SK-N-SH treated with all-trans-retinoic acid at 6 μM for 48 hours (cell line): ENCODE results near the gene PIH1D1.

Experiments used
- ARNTL ChIP-seq: fragments of 450-650 bp; formaldehyde crosslinking; IDR thresholded peaks from 2 replicates; pipeline ENCODE4 v1.5.0; 2020; ENCODE audit warnings: low read depth, mild to moderate bottlenecking, moderate library complexity, borderline replicate concordance
- ISL1 ChIP-seq: fragments of 250-450 bp; sonication (Bioruptor Pico); IDR thresholded peaks from 2 replicates; pipeline ENCODE4 v2.1.2; 2022; ENCODE audit warnings: mild to moderate bottlenecking, moderate library complexity
- RARB ChIP-seq: fragments of 250-450 bp; sonication (Bioruptor Pico); IDR thresholded peaks from 2 replicates; pipeline ENCODE4 v1.8.0; 2021; ENCODE audit warnings: mild to moderate bottlenecking, moderate library complexity
- TCF4 ChIP-seq: fragments of 250-450 bp; sonication (Bioruptor Pico); IDR thresholded peaks from 2 replicates; pipeline ENCODE4 v1.8.0; 2021; ENCODE audit warnings: mild to moderate bottlenecking, moderate library complexity, borderline replicate concordance
- TOX ChIP-seq: fragments of 250-450 bp; sonication (Bioruptor Pico); IDR thresholded peaks from 2 replicates; pipeline ENCODE4 v1.8.0; 2021; ENCODE audit warnings: mild to moderate bottlenecking, moderate library complexity, borderline replicate concordance
- ZC3H10 ChIP-seq: fragments of 250-450 bp; sonication (Bioruptor Pico); IDR thresholded peaks from 2 replicates; pipeline ENCODE4 v1.5.1; 2021; ENCODE audit warnings: mild to moderate bottlenecking, moderate library complexity
- ZFP30 ChIP-seq: fragments of 450-650 bp; formaldehyde crosslinking; IDR thresholded peaks from 2 replicates; pipeline ENCODE4 v1.5.0; 2022; ENCODE audit warnings: mild to moderate bottlenecking, moderate library complexity
- ZNF70 ChIP-seq: fragments of 450-650 bp; formaldehyde crosslinking; IDR thresholded peaks from 2 replicates; pipeline ENCODE4 v1.5.0; 2020; ENCODE audit warnings: mild to moderate bottlenecking, moderate library complexity
- TF ChIP-seq, protein P1 (sequence below): fragments of 250-450 bp; sonication (Bioruptor Pico); IDR thresholded peaks from 2 replicates; pipeline ENCODE4 v1.8.0; 2020; ENCODE audit warnings: mild to moderate bottlenecking, moderate library complexity, borderline replicate concordance
- TF ChIP-seq, protein P2 (sequence below): fragments of 250-450 bp; sonication (Bioruptor Pico); IDR thresholded peaks from 2 replicates; pipeline ENCODE4 v1.5.1; 2020; ENCODE audit warnings: low read depth, mild to moderate bottlenecking, moderate library complexity
- TF ChIP-seq, protein P3 (sequence below): fragments of 250-450 bp; sonication (Bioruptor Pico); IDR thresholded peaks from 2 replicates; pipeline ENCODE4 v1.8.0; 2021; ENCODE audit warnings: low read depth, mild to moderate bottlenecking, moderate library complexity, borderline replicate concordance

DNA sequence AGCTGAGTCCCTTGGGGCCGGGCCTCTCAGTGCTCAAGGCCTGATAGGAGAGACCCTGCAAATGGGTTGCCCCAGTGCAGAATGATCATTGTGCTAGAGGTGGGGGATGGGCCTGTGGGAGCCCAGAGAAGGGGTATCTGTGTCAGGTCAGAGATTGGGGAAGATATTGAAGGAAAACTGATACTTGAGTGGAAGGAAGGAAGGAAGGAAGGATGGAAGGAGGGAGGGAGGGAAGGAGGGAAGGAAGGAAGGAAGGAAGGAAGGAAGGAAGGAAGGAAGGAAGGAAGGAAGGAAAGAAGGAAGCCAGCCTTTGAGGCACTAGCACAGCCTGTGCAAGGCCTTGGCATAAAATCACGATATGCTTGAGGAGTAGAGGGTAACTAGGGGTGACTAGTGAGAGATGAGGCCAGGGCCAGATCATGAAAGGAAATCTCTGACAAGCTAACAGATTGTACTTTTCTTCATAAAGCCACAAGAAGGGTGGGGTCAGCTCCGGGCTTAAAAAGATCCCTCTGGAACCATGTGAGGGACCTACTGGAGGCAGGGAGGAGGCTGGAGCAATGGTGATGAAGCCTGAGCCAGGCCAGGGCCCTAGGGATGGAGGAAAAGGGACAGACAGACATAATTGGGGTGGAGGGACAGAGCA is 39.8 kb downstream of the PIH1D1 start:
- TF ChIP-seq, protein P1, sequence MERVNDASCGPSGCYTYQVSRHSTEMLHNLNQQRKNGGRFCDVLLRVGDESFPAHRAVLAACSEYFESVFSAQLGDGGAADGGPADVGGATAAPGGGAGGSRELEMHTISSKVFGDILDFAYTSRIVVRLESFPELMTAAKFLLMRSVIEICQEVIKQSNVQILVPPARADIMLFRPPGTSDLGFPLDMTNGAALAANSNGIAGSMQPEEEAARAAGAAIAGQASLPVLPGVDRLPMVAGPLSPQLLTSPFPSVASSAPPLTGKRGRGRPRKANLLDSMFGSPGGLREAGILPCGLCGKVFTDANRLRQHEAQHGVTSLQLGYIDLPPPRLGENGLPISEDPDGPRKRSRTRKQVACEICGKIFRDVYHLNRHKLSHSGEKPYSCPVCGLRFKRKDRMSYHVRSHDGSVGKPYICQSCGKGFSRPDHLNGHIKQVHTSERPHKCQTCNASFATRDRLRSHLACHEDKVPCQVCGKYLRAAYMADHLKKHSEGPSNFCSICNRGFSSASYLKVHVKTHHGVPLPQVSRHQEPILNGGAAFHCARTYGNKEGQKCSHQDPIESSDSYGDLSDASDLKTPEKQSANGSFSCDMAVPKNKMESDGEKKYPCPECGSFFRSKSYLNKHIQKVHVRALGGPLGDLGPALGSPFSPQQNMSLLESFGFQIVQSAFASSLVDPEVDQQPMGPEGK (CRISPR knock-in tag): no peak
- TF ChIP-seq, protein P2, sequence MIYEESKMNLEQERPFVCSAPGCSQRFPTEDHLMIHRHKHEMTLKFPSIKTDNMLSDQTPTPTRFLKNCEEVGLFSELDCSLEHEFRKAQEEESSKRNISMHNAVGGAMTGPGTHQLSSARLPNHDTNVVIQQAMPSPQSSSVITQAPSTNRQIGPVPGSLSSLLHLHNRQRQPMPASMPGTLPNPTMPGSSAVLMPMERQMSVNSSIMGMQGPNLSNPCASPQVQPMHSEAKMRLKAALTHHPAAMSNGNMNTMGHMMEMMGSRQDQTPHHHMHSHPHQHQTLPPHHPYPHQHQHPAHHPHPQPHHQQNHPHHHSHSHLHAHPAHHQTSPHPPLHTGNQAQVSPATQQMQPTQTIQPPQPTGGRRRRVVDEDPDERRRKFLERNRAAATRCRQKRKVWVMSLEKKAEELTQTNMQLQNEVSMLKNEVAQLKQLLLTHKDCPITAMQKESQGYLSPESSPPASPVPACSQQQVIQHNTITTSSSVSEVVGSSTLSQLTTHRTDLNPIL (CRISPR knock-in tag): no peak
- TF ChIP-seq ZFP30 (CRISPR knock-in tag) (no peak), ZNF70 (CRISPR knock-in tag) (no peak), RARB (CRISPR knock-in tag) (no peak), TOX (no peak), TCF4 (CRISPR knock-in tag) (no peak), ISL1 (no peak), ARNTL (CRISPR knock-in tag) (no peak), ZC3H10 (CRISPR knock-in tag) (no peak)
- TF ChIP-seq, protein P3, sequence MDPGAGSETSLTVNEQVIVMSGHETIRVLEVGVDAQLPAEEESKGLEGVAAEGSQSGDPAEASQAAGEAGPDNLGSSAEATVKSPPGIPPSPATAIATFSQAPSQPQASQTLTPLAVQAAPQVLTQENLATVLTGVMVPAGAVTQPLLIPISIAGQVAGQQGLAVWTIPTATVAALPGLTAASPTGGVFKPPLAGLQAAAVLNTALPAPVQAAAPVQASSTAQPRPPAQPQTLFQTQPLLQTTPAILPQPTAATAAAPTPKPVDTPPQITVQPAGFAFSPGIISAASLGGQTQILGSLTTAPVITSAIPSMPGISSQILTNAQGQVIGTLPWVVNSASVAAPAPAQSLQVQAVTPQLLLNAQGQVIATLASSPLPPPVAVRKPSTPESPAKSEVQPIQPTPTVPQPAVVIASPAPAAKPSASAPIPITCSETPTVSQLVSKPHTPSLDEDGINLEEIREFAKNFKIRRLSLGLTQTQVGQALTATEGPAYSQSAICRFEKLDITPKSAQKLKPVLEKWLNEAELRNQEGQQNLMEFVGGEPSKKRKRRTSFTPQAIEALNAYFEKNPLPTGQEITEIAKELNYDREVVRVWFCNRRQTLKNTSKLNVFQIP (CRISPR knock-in tag): no peak
